NB4 (cell line): Measurements from ENCODE around the gene SSH2.

Experiments
- POLR2A ChIP-seq: IDR thresholded peaks from 2 replicates; pipeline ENCODE4 v1.6.1; 2011; ENCODE audit warnings: mild to moderate bottlenecking; ENCODE audit not compliant: insufficient read length; ENCODE audit errors: extremely low read depth
- TF ChIP-seq, protein P1 (sequence below): IDR thresholded peaks from one replicate; pipeline ENCODE4 v1.5.1; 2012; ENCODE audit warnings: low read depth, low read length

DNA sequence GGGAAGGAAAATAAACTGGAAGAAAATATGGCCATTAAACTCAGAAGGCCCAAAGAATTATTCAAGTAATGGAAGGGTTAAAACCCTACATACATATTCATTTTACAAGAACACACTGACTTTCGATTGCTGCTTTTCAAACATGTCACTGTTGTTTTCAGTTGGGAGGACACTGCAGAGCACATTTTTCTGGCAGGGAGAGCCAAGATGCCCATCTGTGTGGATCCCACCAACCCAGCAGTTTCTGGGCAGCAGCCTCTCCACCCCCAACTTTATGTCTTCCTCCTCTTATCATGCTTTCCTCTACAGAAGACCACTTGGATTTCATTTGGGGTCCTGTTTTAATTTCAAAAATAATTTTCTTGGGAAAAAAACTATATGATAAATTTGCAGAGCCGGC lies 300.2 kb downstream of the SSH2 start:
- TF ChIP-seq, protein P1, sequence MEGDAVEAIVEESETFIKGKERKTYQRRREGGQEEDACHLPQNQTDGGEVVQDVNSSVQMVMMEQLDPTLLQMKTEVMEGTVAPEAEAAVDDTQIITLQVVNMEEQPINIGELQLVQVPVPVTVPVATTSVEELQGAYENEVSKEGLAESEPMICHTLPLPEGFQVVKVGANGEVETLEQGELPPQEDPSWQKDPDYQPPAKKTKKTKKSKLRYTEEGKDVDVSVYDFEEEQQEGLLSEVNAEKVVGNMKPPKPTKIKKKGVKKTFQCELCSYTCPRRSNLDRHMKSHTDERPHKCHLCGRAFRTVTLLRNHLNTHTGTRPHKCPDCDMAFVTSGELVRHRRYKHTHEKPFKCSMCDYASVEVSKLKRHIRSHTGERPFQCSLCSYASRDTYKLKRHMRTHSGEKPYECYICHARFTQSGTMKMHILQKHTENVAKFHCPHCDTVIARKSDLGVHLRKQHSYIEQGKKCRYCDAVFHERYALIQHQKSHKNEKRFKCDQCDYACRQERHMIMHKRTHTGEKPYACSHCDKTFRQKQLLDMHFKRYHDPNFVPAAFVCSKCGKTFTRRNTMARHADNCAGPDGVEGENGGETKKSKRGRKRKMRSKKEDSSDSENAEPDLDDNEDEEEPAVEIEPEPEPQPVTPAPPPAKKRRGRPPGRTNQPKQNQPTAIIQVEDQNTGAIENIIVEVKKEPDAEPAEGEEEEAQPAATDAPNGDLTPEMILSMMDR = no peak
- no peak for TF ChIP-seq POLR2A
